Caco-2 (cell line): ENCODE results near the gene TNRC18. TPM values are rescaled to one million over a fixed set of nuclear protein-coding genes. Genes with fewer than 3 reads are reported as not detected.

Experiments used
- BruUV-seq: library from RNA; stranded (reverse); fragments of 400-500 nt; replicated peaks from 2 replicates; lab custom pipeline; 2021; lab: Mats Ljungman, UMichigan
- CTCF ChIA-PET: fragments of 300-600 bp; sonication (Branson Sonifier 250); formaldehyde crosslinking; loops from one replicate; lab custom pipeline; 2022; ENCODE audit warnings: antibody characterized with exemption; lab: Charles Lee
- POLR2A ChIA-PET: fragments of 300-600 bp; sonication (Branson Sonifier 250); formaldehyde crosslinking; loops from one replicate; lab custom pipeline; 2022; ENCODE audit warnings: antibody characterized with exemption; lab: Charles Lee
- DNase-seq, 2 experiments: peaks; one replicate each; pipeline versions ENCODE4 v3.0.0 to v3.0.0-alpha.2; 2020 to 2022
- H3K27me3 ChIP-seq: replicated peaks from 2 replicates; pipeline ENCODE4 v1.6.0; 2011; ENCODE audit warnings: low read length; ENCODE audit not compliant: control insufficient read depth, insufficient read depth
- H3K36me3 ChIP-seq: 2 replicates; pipeline ENCODE4 v1.5.1; 2011; ENCODE audit warnings: low read length; ENCODE audit not compliant: control insufficient read depth, insufficient read depth
- H3K4me1 ChIP-seq: fragments of 250-450 bp; sonication (Bioruptor Pico); 2 replicates; pipeline ENCODE4 v1.5.1; 2020; ENCODE audit warnings: mild to moderate bottlenecking
- H3K4me3 ChIP-seq: 2 replicates; pipeline ENCODE4 v1.5.1; 2011; ENCODE audit warnings: low read depth, mild to moderate bottlenecking, control low read depth, low read length
- H3K9me3 ChIP-seq: fragments of 250-450 bp; sonication (Bioruptor Pico); 2 replicates; pipeline ENCODE4 v1.5.1; 2020; ENCODE audit warnings: mild to moderate bottlenecking, moderate library complexity
- H3K27ac Mint-ChIP-seq: one replicate; pipeline ENCODE4 v1.8.0; 2022; ENCODE audit warnings: mixed read lengths; ENCODE audit not compliant: unreplicated experiment
- H3K27me3 Mint-ChIP-seq: one replicate; pipeline ENCODE4 v1.8.0; 2022; ENCODE audit warnings: mixed read lengths; ENCODE audit not compliant: insufficient read depth, unreplicated experiment
- H3K36me3 Mint-ChIP-seq: one replicate; pipeline ENCODE4 v1.8.0; 2022; ENCODE audit warnings: mild to moderate bottlenecking, mixed read lengths; ENCODE audit not compliant: insufficient read depth, unreplicated experiment
- H3K4me1 Mint-ChIP-seq: one replicate; pipeline ENCODE4 v1.8.0; 2022; ENCODE audit warnings: low read depth, mixed read lengths; ENCODE audit not compliant: unreplicated experiment
- H3K4me3 Mint-ChIP-seq: one replicate; pipeline ENCODE4 v1.8.0; 2022; ENCODE audit warnings: mild to moderate bottlenecking, moderate library complexity, mixed read lengths; ENCODE audit not compliant: unreplicated experiment
- H3K9me3 Mint-ChIP-seq: one replicate; pipeline ENCODE4 v1.8.0; 2022; ENCODE audit warnings: mixed read lengths; ENCODE audit not compliant: unreplicated experiment
- CTCF ChIP-seq, 2 experiments: fragments of 200-600 bp in 1 of 2; IDR thresholded peaks; 1 replicate in 1 of 2; 2 replicates in 1 of 2; pipeline versions ENCODE4 v1.5.1 to v1.8.0; 2011 to 2022; ENCODE audit warnings: antibody characterized with exemption in 1 of 2, control low read depth in 1 of 2, inconsistent platforms in 1 of 2, low read depth in 1 of 2, low read length in 1 of 2, mild to moderate bottlenecking in 1 of 2, moderate library complexity in 1 of 2; ENCODE audit not compliant: insufficient read depth in 1 of 2, severe bottlenecking in 1 of 2, unreplicated experiment in 1 of 2
- intact Hi-C: fragments of 100-400 bp; cut with micrococcal nuclease; formaldehyde crosslinking; loops from one replicate; pipeline ENCODE4 v1.10.0; 2022; ENCODE audit not compliant: unreplicated experiment
- total RNA-seq: library from RNA; stranded (reverse); gene quantifications from 2 replicates; pipeline ENCODE4 v1.2.3, GENCODE V29; 2022

Gene TNRC18
- total RNA-seq, 1 experiment from 2014 or later = 75.6 TPM

- ChIA-PET CTCF (no interaction called here), POLR2A (no interaction called here)
- intact Hi-C loops = no loop called here
- Mint-ChIP-seq H3K36me3 (peaks cover 51% of the 10 kb centered on the region), H3K27me3 (no peaks in the 10 kb centered on the region), H3K4me3 (no peak overlapping the region), H3K4me1 (no peaks in the 10 kb centered on the region), H3K9me3 (no peaks in the 10 kb centered on the region), H3K27ac (peak overlapping the region; percentile 30)
- H3K27me3 ChIP-seq = no peaks in the 10 kb centered on the region
- no peak overlapping the region for H3K4me3 ChIP-seq
- TF ChIP-seq CTCF (IDR thresholded peaks at IDR 0.05; ENCODE audit: insufficient read depth in 1 of 2, low read depth in 1 of 2, low read length in 1 of 2, severe bottlenecking in 1 of 2, unreplicated experiment in 1 of 2) = no peak
- peaks cover 4% of the 10 kb centered on the region for H3K36me3 ChIP-seq
- BruUV-seq = no TSS peak
- no peak for DNase-seq
- H3K4me1 ChIP-seq = no peaks in the 10 kb centered on the region
- H3K9me3 ChIP-seq = no peaks in the 10 kb centered on the region
Measured at GRCh38 chr7:5375925-5376324, 47.7 kb downstream of the TNRC18 start.

GRCh38 chr7:5374464-5374863 is 49.2 kb downstream of the TNRC18 start:
- Mint-ChIP-seq H3K4me3 (no peak overlapping the region), H3K9me3 (no peaks in the 10 kb centered on the region), H3K27me3 (no peaks in the 10 kb centered on the region), H3K4me1 (peaks cover 1% of the 10 kb centered on the region), H3K27ac (no peak overlapping the region), H3K36me3 (peaks cover 63% of the 10 kb centered on the region)
- TF ChIP-seq CTCF (IDR thresholded peaks at IDR 0.05; ENCODE audit: insufficient read depth in 1 of 2, low read depth in 1 of 2, low read length in 1 of 2, severe bottlenecking in 1 of 2, unreplicated experiment in 1 of 2) = no peak
- DNase-seq = no peak
- H3K27me3 ChIP-seq = no peaks in the 10 kb centered on the region
- H3K4me1 ChIP-seq = no peaks in the 10 kb centered on the region
- H3K4me3 ChIP-seq = no peak overlapping the region
- H3K36me3 ChIP-seq = peaks cover 4% of the 10 kb centered on the region; the same call in 1 of the 2 replicates
- H3K9me3 ChIP-seq = no peaks in the 10 kb centered on the region
- intact Hi-C loops = no loop called here
- ChIA-PET CTCF (no interaction called here), POLR2A (no interaction called here)
- no TSS peak for BruUV-seq

- Mint-ChIP-seq H3K27me3 (no peaks in the 10 kb centered on the region), H3K27ac (no peak overlapping the region), H3K4me3 (no peak overlapping the region), H3K4me1 (peaks cover 6% of the 10 kb centered on the region), H3K9me3 (no peaks in the 10 kb centered on the region), H3K36me3 (peaks cover 70% of the 10 kb centered on the region)
- Histone ChIP-seq H3K4me1 (no peaks in the 10 kb centered on the region), H3K27me3 (no peaks in the 10 kb centered on the region), H3K4me3 (no peak overlapping the region), H3K9me3 (no peaks in the 10 kb centered on the region), H3K36me3 (peaks cover 4% of the 10 kb centered on the region; the same call in 1 of the 2 replicates)
- intact Hi-C loops = no loop called here
- DNase-seq = no peak
- ChIA-PET POLR2A (no interaction called here), CTCF (no interaction called here)
- no TSS peak for BruUV-seq
- no peak for TF ChIP-seq CTCF (IDR thresholded peaks at IDR 0.05; ENCODE audit: insufficient read depth in 1 of 2, low read depth in 1 of 2, low read length in 1 of 2, severe bottlenecking in 1 of 2, unreplicated experiment in 1 of 2)
Measured at GRCh38 chr7:5373300-5373699, 50.3 kb downstream of the TNRC18 start.
